Measurements from ENCODE around the gene DPP10. TPM values are rescaled to one million over a fixed set of nuclear protein-coding genes. Genes with fewer than 3 reads are reported as not detected.

DPP10 gene
- total RNA-seq, 1 experiment from 2014 or later, result not detected

- no peak overlapping the region for H3K27ac ChIP-seq
- H3K36me3 ChIP-seq, result no peaks in the 10 kb centered on the region
- no peaks in the 10 kb centered on the region for H3K4me1 ChIP-seq (replicated peaks)
- no peak for DNase-seq (ENCODE audit: low read depth in 1 of 2, low spot score in 2 of 2)
- no peaks in the 10 kb centered on the region for H3K27me3 ChIP-seq (replicated peaks)
- no peak overlapping the region for H3K4me3 ChIP-seq
- peaks cover 4% of the 10 kb centered on the region; the same call in 1 of the 2 replicates for H3K9me3 ChIP-seq (replicated peaks)
These were observed 917.1 kb downstream of the DPP10 start for GRCh38 chr2:115359550-115359949.

GRCh38 chr2:115364093-115364492 lies 921.7 kb downstream of the DPP10 start:
- 0 out of 2 replicates have a peak, but pooled peaks cover 3% of the 10 kb centered on the region for H3K9me3 ChIP-seq (replicated peaks)
- no peak overlapping the region for H3K27ac ChIP-seq
- DNase-seq (ENCODE audit: low read depth in 1 of 2, low spot score in 2 of 2), result no peak
- H3K4me1 ChIP-seq (replicated peaks), result no peaks in the 10 kb centered on the region
- H3K4me3 ChIP-seq, result no peak overlapping the region
- H3K27me3 ChIP-seq (replicated peaks), result no peaks in the 10 kb centered on the region
- no peaks in the 10 kb centered on the region for H3K36me3 ChIP-seq

- no peaks in the 10 kb centered on the region for H3K27me3 ChIP-seq (replicated peaks)
- no peaks in the 10 kb centered on the region for H3K4me1 ChIP-seq (replicated peaks)
- H3K27ac ChIP-seq, result no peak overlapping the region
- peaks cover 12% of the 10 kb centered on the region for H3K9me3 ChIP-seq (replicated peaks)
- H3K36me3 ChIP-seq, result no peaks in the 10 kb centered on the region
- DNase-seq (ENCODE audit: low read depth in 1 of 2, low spot score in 2 of 2), result no peak
- H3K4me3 ChIP-seq, result no peak overlapping the region
These were observed 927.0 kb downstream of the DPP10 start for GRCh38 chr2:115369400-115369799.

GRCh38 chr2:115374981-115375380 lies 932.5 kb downstream of the DPP10 start:
- H3K4me1 ChIP-seq (replicated peaks), result no peaks in the 10 kb centered on the region
- H3K36me3 ChIP-seq, result no peaks in the 10 kb centered on the region
- no peaks in the 10 kb centered on the region for H3K27me3 ChIP-seq (replicated peaks)
- no peak for DNase-seq (ENCODE audit: low read depth in 1 of 2, low spot score in 2 of 2)
- no peak overlapping the region for H3K4me3 ChIP-seq
- H3K27ac ChIP-seq, result no peak overlapping the region
- peaks cover 10% of the 10 kb centered on the region; the same call in 1 of the 2 replicates for H3K9me3 ChIP-seq (replicated peaks)

- no peaks in the 10 kb centered on the region for H3K4me1 ChIP-seq (replicated peaks)
- no peak overlapping the region for H3K4me3 ChIP-seq
- no peaks in the 10 kb centered on the region for H3K27me3 ChIP-seq (replicated peaks)
- DNase-seq (ENCODE audit: low read depth in 1 of 2, low spot score in 2 of 2), result no peak
- H3K9me3 ChIP-seq (replicated peaks), result no peaks in the 10 kb centered on the region; the same call in 1 of the 2 replicates
- H3K27ac ChIP-seq, result no peak overlapping the region
- H3K36me3 ChIP-seq, result no peaks in the 10 kb centered on the region
These were observed 942.0 kb downstream of the DPP10 start for GRCh38 chr2:115384399-115384798.

GRCh38 chr2:115386465-115386864 lies 944.0 kb downstream of the DPP10 start:
- Histone ChIP-seq H3K27me3 (replicated peaks) (no peaks in the 10 kb centered on the region), H3K27ac (no peak overlapping the region), H3K4me3 (no peak overlapping the region), H3K4me1 (replicated peaks) (no peaks in the 10 kb centered on the region), H3K9me3 (replicated peaks) (no peaks in the 10 kb centered on the region; the same call in none of the 2 replicates), H3K36me3 (no peaks in the 10 kb centered on the region)
- no peak for DNase-seq (ENCODE audit: low read depth in 1 of 2, low spot score in 2 of 2)

- no peaks in the 10 kb centered on the region for H3K36me3 ChIP-seq
These were observed 946.6 kb downstream of the DPP10 start for GRCh38 chr2:115389024-115389423.

GRCh38 chr2:115389898-115390565 lies 947.6 kb downstream of the DPP10 start:
- no peaks in the 10 kb centered on the region for H3K4me1 ChIP-seq (replicated peaks)
- DNase-seq (ENCODE audit: low read depth in 1 of 2, low spot score in 2 of 2), result no peak
- H3K27me3 ChIP-seq (replicated peaks), result no peaks in the 10 kb centered on the region

More at GRCh38 chr2:115389024-115389423, 946.6 kb downstream of the DPP10 start:
- Histone ChIP-seq H3K4me3 (no peak overlapping the region), H3K4me1 (replicated peaks) (no peaks in the 10 kb centered on the region), H3K9me3 (replicated peaks) (no peaks in the 10 kb centered on the region; the same call in none of the 2 replicates), H3K27me3 (replicated peaks) (no peaks in the 10 kb centered on the region), H3K27ac (no peak overlapping the region)
- DNase-seq (ENCODE audit: low read depth in 1 of 2, low spot score in 2 of 2), result no peak

GRCh38 chr2:115396579-115396978 lies 954.1 kb downstream of the DPP10 start:
- DNase-seq (ENCODE audit: low read depth in 1 of 2, low spot score in 2 of 2), result no peak
- H3K27me3 ChIP-seq (replicated peaks), result no peaks in the 10 kb centered on the region
- H3K27ac ChIP-seq, result no peak overlapping the region
- no peak overlapping the region for H3K4me3 ChIP-seq
- no peaks in the 10 kb centered on the region for H3K36me3 ChIP-seq
- H3K4me1 ChIP-seq (replicated peaks), result no peaks in the 10 kb centered on the region
- H3K9me3 ChIP-seq (replicated peaks), result no peaks in the 10 kb centered on the region; the same call in 1 of the 2 replicates

More at GRCh38 chr2:115389898-115390565, 947.6 kb downstream of the DPP10 start:
- H3K9me3 ChIP-seq (replicated peaks), result no peaks in the 10 kb centered on the region; the same call in none of the 2 replicates
- no peak overlapping the region for H3K4me3 ChIP-seq
- H3K36me3 ChIP-seq, result no peaks in the 10 kb centered on the region
- H3K27ac ChIP-seq, result no peak overlapping the region

- Histone ChIP-seq H3K4me3 (no peak overlapping the region), H3K36me3 (no peaks in the 10 kb centered on the region), H3K9me3 (replicated peaks) (no peaks in the 10 kb centered on the region; the same call in 1 of the 2 replicates), H3K27ac (no peak overlapping the region), H3K27me3 (replicated peaks) (no peaks in the 10 kb centered on the region), H3K4me1 (replicated peaks) (no peaks in the 10 kb centered on the region)
- no peak for DNase-seq (ENCODE audit: low read depth in 1 of 2, low spot score in 2 of 2)
These were observed 958.5 kb downstream of the DPP10 start for GRCh38 chr2:115400940-115401339.

GRCh38 chr2:115412501-115412900 lies 970.1 kb downstream of the DPP10 start:
- DNase-seq (ENCODE audit: low read depth in 1 of 2, low spot score in 2 of 2), result no peak
- Histone ChIP-seq H3K27ac (no peak overlapping the region), H3K4me3 (no peak overlapping the region), H3K9me3 (replicated peaks) (no peaks in the 10 kb centered on the region), H3K36me3 (no peaks in the 10 kb centered on the region), H3K4me1 (replicated peaks) (no peaks in the 10 kb centered on the region), H3K27me3 (replicated peaks) (no peaks in the 10 kb centered on the region)

GRCh38 chr2:115413791-115414190 lies 971.4 kb downstream of the DPP10 start:
- no peak for DNase-seq (ENCODE audit: low read depth in 1 of 2, low spot score in 2 of 2)
- Histone ChIP-seq H3K9me3 (replicated peaks) (no peaks in the 10 kb centered on the region), H3K4me3 (no peak overlapping the region), H3K27me3 (replicated peaks) (no peaks in the 10 kb centered on the region), H3K4me1 (replicated peaks) (no peaks in the 10 kb centered on the region), H3K27ac (no peak overlapping the region), H3K36me3 (no peaks in the 10 kb centered on the region)

- Histone ChIP-seq H3K36me3 (no peaks in the 10 kb centered on the region), H3K27ac (no peak overlapping the region), H3K9me3 (replicated peaks) (no peaks in the 10 kb centered on the region), H3K27me3 (replicated peaks) (no peaks in the 10 kb centered on the region), H3K4me3 (no peak overlapping the region), H3K4me1 (replicated peaks) (no peaks in the 10 kb centered on the region)
- DNase-seq (ENCODE audit: low read depth in 1 of 2, low spot score in 2 of 2), result no peak
These were observed 972.0 kb downstream of the DPP10 start for GRCh38 chr2:115414466-115414865.

GRCh38 chr2:115422004-115422634 lies 979.7 kb downstream of the DPP10 start:
- no peak for DNase-seq (ENCODE audit: low read depth in 1 of 2, low spot score in 2 of 2)
- no peaks in the 10 kb centered on the region for H3K4me1 ChIP-seq (replicated peaks)
- H3K9me3 ChIP-seq (replicated peaks), result no peaks in the 10 kb centered on the region
- H3K36me3 ChIP-seq, result no peaks in the 10 kb centered on the region
- H3K27ac ChIP-seq, result no peak overlapping the region
- H3K27me3 ChIP-seq (replicated peaks), result no peaks in the 10 kb centered on the region
- H3K4me3 ChIP-seq, result no peak overlapping the region
